A549 (cell line): ENCODE data around the gene SETDB1. TPM values are rescaled to one million over a fixed set of nuclear protein-coding genes. Genes with fewer than 3 reads are reported as not detected.

Experiments used
- ATAC-seq, 2 experiments: fragments of 200-7000 bp in 1 of 2; fragments of >200 bp in 1 of 2; cut with Nextera tagmentation in 1 of 2; cut with Tn5 transposase in 1 of 2; 3 replicates each; pipeline versions ENCODE4 v1.8.0 to v1.9.1; 2018 to 2020; ENCODE audit warnings: mild to moderate bottlenecking in 1 of 2, moderate library complexity in 1 of 2
- CTCF ChIA-PET: fragments of 300-600 bp; sonication (Branson Sonifier 250); formaldehyde crosslinking; extraction: SDS; loops from one replicate; lab custom pipeline; 2021; ENCODE audit warnings: antibody characterized with exemption, inconsistent platforms; lab: Yijun Ruan, JAX
- POLR2A ChIA-PET: fragments of 350-600 bp; formaldehyde crosslinking; extraction: SDS; loops from one replicate; lab custom pipeline; 2021; ENCODE audit warnings: antibody characterized with exemption, inconsistent platforms; lab: Yijun Ruan, JAX
- DNase-seq, 2 experiments: peaks; one replicate each; pipeline versions ENCODE4 v3.0.0 to v3.0.0-alpha.2; 2011 to 2016; ENCODE audit warnings: low read depth in 1 of 2, low spot score in 1 of 2
- FAIRE-seq: peaks from 2 replicates; lab custom pipeline; 2011; peaks lifted over from hg19 to GRCh38; lab: Jason Lieb, UNC
- H3K27ac ChIP-seq, 2 experiments: fragments of >200 bp; sonication (Bioruptor Twin); formaldehyde crosslinking; 3 replicates each; pipeline ENCODE4 v1.5.1; 2016 to 2017
- H3K4me1 ChIP-seq: fragments of >200 bp; sonication (Bioruptor Twin); formaldehyde crosslinking; 3 replicates; pipeline ENCODE4 v1.6.1; 2016
- H3K4me2 ChIP-seq: fragments of >200 bp; sonication (Bioruptor Twin); formaldehyde crosslinking; 3 replicates; pipeline ENCODE4 v1.6.1; 2016
- H3K4me3 ChIP-seq: fragments of >200 bp; sonication (Bioruptor Twin); formaldehyde crosslinking; 3 replicates; pipeline ENCODE4 v1.5.1; 2016
- H3K9me3 ChIP-seq: fragments of >200 bp; sonication (Bioruptor Twin); formaldehyde crosslinking; 3 replicates; pipeline ENCODE4 v1.6.1; 2016
- CBX8 ChIP-seq: fragments of 200-600 bp; sonication (generic); IDR thresholded peaks from 2 replicates; pipeline ENCODE4 v1.6.1; 2016
- CEBPB ChIP-seq, 2 experiments: fragments of >200 bp in 1 of 2; sonication (Bioruptor Twin) in 1 of 2; formaldehyde crosslinking in 1 of 2; IDR thresholded peaks; 2 replicates each; pipeline ENCODE4 v1.6.1; 2012 to 2016
- CHD2 ChIP-seq: fragments of 150-350 bp; IDR thresholded peaks from 2 replicates; pipeline ENCODE4 v1.6.1; 2014; ENCODE audit warnings: low read length; ENCODE audit not compliant: partially characterized antibody
- CHD4 ChIP-seq: fragments of 200-600 bp; sonication (generic); IDR thresholded peaks from 2 replicates; pipeline ENCODE4 v1.6.1; 2016; ENCODE audit warnings: antibody characterized with exemption, mild to moderate bottlenecking, borderline replicate concordance
- EHF ChIP-seq: fragments of 250-450 bp; sonication (Bioruptor Pico); IDR thresholded peaks from 2 replicates; pipeline ENCODE4 v1.5.0; 2020; ENCODE audit warnings: mild to moderate bottlenecking
- FOSB ChIP-seq: fragments of 250-450 bp; sonication (Bioruptor Pico); IDR thresholded peaks from 2 replicates; pipeline ENCODE4 v1.5.0; 2020; ENCODE audit warnings: mild to moderate bottlenecking, moderate library complexity
- FOSL2 ChIP-seq, 2 experiments: fragments of 450-650 bp in 1 of 2; fragments of >200 bp in 1 of 2; sonication (Bioruptor Twin) in 1 of 2; formaldehyde crosslinking; IDR thresholded peaks; 2 replicates each; pipeline versions ENCODE4 v1.5.0 to v1.6.1; 2016 to 2020; ENCODE audit warnings: mild to moderate bottlenecking in 1 of 2, moderate library complexity in 1 of 2
- FOXS1 ChIP-seq: fragments of 250-450 bp; sonication (Bioruptor Pico); IDR thresholded peaks from 2 replicates; pipeline ENCODE4 v1.5.0; 2020; ENCODE audit warnings: mild to moderate bottlenecking, moderate library complexity
- HES2 ChIP-seq: fragments of >200 bp; sonication (Bioruptor Twin); formaldehyde crosslinking; IDR thresholded peaks from 2 replicates; pipeline ENCODE4 v1.6.1; 2016
- HEYL ChIP-seq: fragments of 250-450 bp; sonication (Bioruptor Pico); IDR thresholded peaks from 2 replicates; pipeline ENCODE4 v1.8.0; 2021; ENCODE audit warnings: mild to moderate bottlenecking, moderate library complexity
- HMGXB4 ChIP-seq: fragments of 250-450 bp; sonication (Bioruptor Pico); IDR thresholded peaks from 2 replicates; pipeline ENCODE4 v1.5.0; 2021; ENCODE audit warnings: mild to moderate bottlenecking, moderate library complexity, borderline replicate concordance
- HOXB13 ChIP-seq: fragments of 250-450 bp; sonication (Bioruptor Pico); IDR thresholded peaks from 2 replicates; pipeline ENCODE4 v1.5.0; 2020; ENCODE audit warnings: low read depth, mild to moderate bottlenecking, moderate library complexity
- HOXB5 ChIP-seq: fragments of 250-450 bp; sonication (Bioruptor Pico); IDR thresholded peaks from 2 replicates; pipeline ENCODE4 v1.5.0; 2020; ENCODE audit warnings: mild to moderate bottlenecking, moderate library complexity
- JUNB ChIP-seq: fragments of >200 bp; sonication (Bioruptor Twin); formaldehyde crosslinking; IDR thresholded peaks from 2 replicates; pipeline ENCODE4 v1.6.1; 2016
- KDM5A ChIP-seq: fragments of 200-600 bp; sonication (generic); IDR thresholded peaks from 2 replicates; pipeline ENCODE4 v1.6.1; 2016; ENCODE audit warnings: antibody characterized with exemption, mild to moderate bottlenecking
- MYC ChIP-seq: IDR thresholded peaks from 2 replicates; pipeline ENCODE4 v1.6.1; 2012; ENCODE audit warnings: mild to moderate bottlenecking, inconsistent platforms, low read length, improper control_type of control experiment, borderline replicate concordance
- NPAS2 ChIP-seq: fragments of 250-450 bp; sonication (Bioruptor Pico); IDR thresholded peaks from 2 replicates; pipeline ENCODE4 v1.8.0; 2022; ENCODE audit warnings: mild to moderate bottlenecking, moderate library complexity, borderline replicate concordance
- PHF8 ChIP-seq: fragments of 200-600 bp; sonication (generic); IDR thresholded peaks from 2 replicates; pipeline ENCODE4 v1.6.1; 2016; ENCODE audit warnings: low read depth, mild to moderate bottlenecking, antibody characterized with exemption, moderate library complexity, borderline replicate concordance
- POLR2A ChIP-seq: IDR thresholded peaks from 2 replicates; pipeline ENCODE4 v1.6.1; 2012; ENCODE audit warnings: mild to moderate bottlenecking, low read length
- RAD21 ChIP-seq, 2 experiments: fragments of >200 bp in 1 of 2; sonication (Bioruptor Twin) in 1 of 2; formaldehyde crosslinking in 1 of 2; IDR thresholded peaks in 1 of 2; conservative IDR thresholded peaks in 1 of 2; 2 replicates in 1 of 2; 3 replicates in 1 of 2; pipeline ENCODE4 v1.6.1; 2012 to 2018; ENCODE audit warnings: inconsistent platforms in 1 of 2
- RARB ChIP-seq: fragments of 250-450 bp; sonication (Bioruptor Pico); IDR thresholded peaks from 2 replicates; pipeline ENCODE4 v1.8.0; 2021; ENCODE audit warnings: mild to moderate bottlenecking, moderate library complexity
- REST ChIP-seq: fragments of 200-600 bp; sonication (generic); IDR thresholded peaks from 2 replicates; pipeline ENCODE4 v1.6.1; 2016; ENCODE audit warnings: antibody characterized with exemption, mild to moderate bottlenecking, moderate library complexity
- RNF2 ChIP-seq: fragments of 200-600 bp; sonication (generic); IDR thresholded peaks from 2 replicates; pipeline ENCODE4 v1.6.1; 2016; ENCODE audit warnings: low read depth, mild to moderate bottlenecking, antibody characterized with exemption, moderate library complexity, borderline replicate concordance
- SREBF2 ChIP-seq: fragments of 450-650 bp; IDR thresholded peaks from 2 replicates; pipeline ENCODE4 v1.6.1; 2014; ENCODE audit warnings: mild to moderate bottlenecking, moderate library complexity
- TFCP2L1 ChIP-seq: fragments of 250-450 bp; sonication (Bioruptor Pico); IDR thresholded peaks from 2 replicates; pipeline ENCODE4 v1.5.0; 2021; ENCODE audit warnings: mild to moderate bottlenecking
- TP53 ChIP-seq: fragments of 250-450 bp; sonication (Bioruptor Pico); IDR thresholded peaks from 2 replicates; pipeline ENCODE4 v1.5.0; 2021; ENCODE audit warnings: mild to moderate bottlenecking, moderate library complexity
- ZC3H11A ChIP-seq: fragments of 450-650 bp; IDR thresholded peaks from 2 replicates; pipeline ENCODE4 v1.6.1; 2014; ENCODE audit warnings: antibody characterized with exemption, mild to moderate bottlenecking
- ZFP36 ChIP-seq: fragments of 450-650 bp; IDR thresholded peaks from 2 replicates; pipeline ENCODE4 v1.6.1; 2014; ENCODE audit warnings: borderline replicate concordance; ENCODE audit not compliant: partially characterized antibody
- ZNF302 ChIP-seq: fragments of 250-450 bp; sonication (Bioruptor Pico); IDR thresholded peaks from 2 replicates; pipeline ENCODE4 v1.9.0; 2021; ENCODE audit warnings: inconsistent platforms, mild to moderate bottlenecking, moderate library complexity
- WGBS: methylation state at CpG from one replicate; pipeline ENCODE4 v1.1.6; 2017; ENCODE audit errors: missing lambda C conversion rate; 5-methylcytosine and 5-hydroxymethylcytosine counted together
- polyA plus RNA-seq, 4 experiments: library from polyadenylated mRNA; depleted of rRNA in 3 of 4; stranded (reverse); fragments of >200 nt; fragmentation: RNase III in 1 of 4; extraction: RNeasy Plus Mini Kit Qiagen cat#74134 plus additional on column Dnase treatment in 1 of 4; gene quantifications; 2 replicates in 3 of 4; 3 replicates in 1 of 4; pipeline ENCODE4 v1.2.3, GENCODE V29; 2011 to 2017

The SETDB1 gene
- polyA plus RNA-seq, 2 of the 4 experiments (the other 2 are of a cell fraction), result 25.1 to 56.9 TPM

- no peak for DNase-seq
- ATAC-seq, result no peak; a peak in 1 of 6 replicates
- TF ChIP-seq RNF2 (no peak), HOXB5 (CRISPR knock-in tag) (no peak), ZFP36 (no peak), HES2 (no peak), FOSL2 (IDR thresholded peaks at IDR 0.05) (no peak), FOSL2 (CRISPR knock-in tag; IDR thresholded peaks at IDR 0.05) (no peak; the same call in 1 of the 2 replicates), TFCP2L1 (CRISPR knock-in tag) (no peak), JUNB (no peak), SREBF2 (no peak), MYC (no peak), TP53 (no peak), FOSB (CRISPR knock-in tag) (no peak), HOXB13 (CRISPR knock-in tag) (no peak), NPAS2 (CRISPR knock-in tag) (no peak), REST (no peak), HMGXB4 (CRISPR knock-in tag) (no peak)
- ChIA-PET POLR2A (interaction anchor here (1.2 kb wide), 1 partner anchor 30 kb away, joined by 3 read pairs; no protein-coding TSS in a partner anchor), CTCF (interaction anchor here (0.6 to 24.0 kb wide), 6 partner anchors 22 to 408 kb away, joined by 3 to 586 read pairs (median 4); partner anchors contain the start of genes ANXA9, CDC42SE1, CERS2 and MLLT11)
- Histone ChIP-seq H3K4me3 (peak overlapping the region; percentile 88), H3K27ac (peak overlapping the region; percentile 52 to 95), H3K4me2 (peak overlapping the region; percentile 90), H3K9me3 (no peaks in the 10 kb centered on the region), H3K4me1 (peaks cover 48% of the 10 kb centered on the region)
- 20% methylated on average over 4 of the region's 4 CpGs for WGBS
- FAIRE-seq, result no peak
Observed at GRCh38 chr1:151007853-151008243, 81.7 kb downstream of the SETDB1 start.

- peaks cover 53% of the 10 kb centered on the region for H3K4me1 ChIP-seq
- 3% methylated on average over 38 of the region's 69 CpGs for WGBS
- ChIA-PET POLR2A (no interaction called here), CTCF (interaction anchor here (0.6 to 1.6 kb wide), 6 partner anchors 22 to 407 kb away, joined by 3 to 4 read pairs (median 3); partner anchors contain the start of genes C1orf56, CDC42SE1 and MLLT11)
- peak within 1 kb of the TSS; percentile 92 to 95 for H3K27ac ChIP-seq
- peak within 1 kb of the TSS; percentile 88 for H3K4me3 ChIP-seq
- no peaks in the 10 kb centered on the region for H3K9me3 ChIP-seq
- ATAC-seq, result peak; percentile 84 to 86
- peak within 1 kb of the TSS; percentile 90 for H3K4me2 ChIP-seq
- FAIRE-seq, result no peak
- peak; percentile 97 to 100 for DNase-seq
- no peak for TF ChIP-seq SREBF2
- TF ChIP-seq CHD4, result no peak
- TF ChIP-seq POLR2A, result 0 out of 2 replicates have a peak, but pooled peaks have one; percentile 19
- no peak for TF ChIP-seq CBX8
- no peak for TF ChIP-seq ZNF302 (CRISPR knock-in tag)
- no peak for TF ChIP-seq CEBPB (IDR thresholded peaks at IDR 0.05)
- TF ChIP-seq KDM5A, result no peak
- no peak for TF ChIP-seq ZC3H11A
- TF ChIP-seq PHF8, result peak; percentile 35; the same call in 1 of the 2 replicates
- no peak for TF ChIP-seq HEYL (CRISPR knock-in tag)
- no peak for TF ChIP-seq RAD21 (conservative IDR thresholded peaks at IDR 0.05 in 1 of 2, IDR thresholded peaks at IDR 0.05 in 1 of 2)
- no peak for TF ChIP-seq EHF (CRISPR knock-in tag)
- TF ChIP-seq RARB (CRISPR knock-in tag), result no peak
- TF ChIP-seq HES2, result no peak
- TF ChIP-seq CHD2, result no peak
- TF ChIP-seq ZFP36, result no peak
- TF ChIP-seq FOXS1 (CRISPR knock-in tag), result no peak
- TF ChIP-seq MYC, result no peak
Observed at GRCh38 chr1:151008244-151009205, 82.4 kb downstream of the SETDB1 start, which contains the start of gene PRUNE1. PRUNE1 (plus strand) TSS chr1:151008449; CDS start chr1:151008633, 184 bp downstream.
